Measurements from ENCODE around the gene CDK8. TPM values are rescaled to one million over a fixed set of nuclear protein-coding genes. Genes with fewer than 3 reads are reported as not detected.

Gene CDK8
- polyA plus RNA-seq, 2 of the 4 experiments (the other 2 are of a cell fraction) = 9.9 to 20.9 TPM

DNA sequence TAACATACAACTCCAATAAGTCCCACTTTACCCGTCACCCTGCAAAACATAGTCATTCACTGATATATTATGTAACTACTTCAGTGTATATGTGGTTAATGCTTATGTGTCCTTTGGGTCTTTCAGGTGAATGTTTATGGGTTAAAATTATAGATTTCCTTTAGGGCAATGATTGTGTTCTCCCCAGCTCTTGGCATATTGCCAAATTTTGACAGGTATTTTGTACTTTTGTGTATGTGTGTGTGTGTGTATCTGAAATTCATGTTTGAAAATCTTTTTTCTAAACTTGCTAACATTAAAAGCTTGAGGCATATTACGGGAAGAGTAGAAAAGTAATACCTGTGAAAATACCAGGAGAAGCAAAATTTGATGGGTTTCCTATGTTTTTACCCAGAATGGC, 8.2 kb downstream of the CDK8 start (continued):
- TF ChIP-seq, protein P1, sequence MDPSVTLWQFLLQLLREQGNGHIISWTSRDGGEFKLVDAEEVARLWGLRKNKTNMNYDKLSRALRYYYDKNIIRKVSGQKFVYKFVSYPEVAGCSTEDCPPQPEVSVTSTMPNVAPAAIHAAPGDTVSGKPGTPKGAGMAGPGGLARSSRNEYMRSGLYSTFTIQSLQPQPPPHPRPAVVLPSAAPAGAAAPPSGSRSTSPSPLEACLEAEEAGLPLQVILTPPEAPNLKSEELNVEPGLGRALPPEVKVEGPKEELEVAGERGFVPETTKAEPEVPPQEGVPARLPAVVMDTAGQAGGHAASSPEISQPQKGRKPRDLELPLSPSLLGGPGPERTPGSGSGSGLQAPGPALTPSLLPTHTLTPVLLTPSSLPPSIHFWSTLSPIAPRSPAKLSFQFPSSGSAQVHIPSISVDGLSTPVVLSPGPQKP (IDR thresholded peaks at IDR 0.05; ENCODE audit: low read depth, low read length) = no peak
- no peak for TF ChIP-seq ZC3H11A (IDR thresholded peaks at IDR 0.05)
- TF ChIP-seq HDAC2 (IDR thresholded peaks at IDR 0.05) = no peak
- no peak for TF ChIP-seq EP300 (IDR thresholded peaks at IDR 0.05)
- TF ChIP-seq HOXB13 (CRISPR knock-in tag; IDR thresholded peaks at IDR 0.05; ENCODE audit: low read depth) = no peak
- no peak for TF ChIP-seq CHD2 (IDR thresholded peaks at IDR 0.05; ENCODE audit: low read length, partially characterized antibody)

GRCh38 chr13:26266311-26266710, 12.4 kb downstream of the CDK8 start:
- DNase-seq (ENCODE audit: low read depth in 1 of 2, low spot score in 1 of 2) (no peak), FAIRE-seq (no peak), ATAC-seq (no peak)
- POLR2A ChIA-PET = no interaction called here
- WGBS (ENCODE audit: missing lambda C conversion rate) = 68% methylated on average over 3 of the region's 3 CpGs
- TF ChIP-seq FOSB (CRISPR knock-in tag; IDR thresholded peaks at IDR 0.05) (no peak), JUNB (IDR thresholded peaks at IDR 0.05) (no peak), KDM1A (IDR thresholded peaks at IDR 0.05; ENCODE audit: low read depth) (no peak), POLR2A (IDR thresholded peaks at IDR 0.05; ENCODE audit: low read length) (no peak), USF2 (IDR thresholded peaks at IDR 0.05) (no peak), MAZ (IDR thresholded peaks at IDR 0.05; ENCODE audit: borderline replicate concordance, low read depth, low read length) (no peak), ZC3H11A (IDR thresholded peaks at IDR 0.05) (no peak), ZFP36 (IDR thresholded peaks at IDR 0.05; ENCODE audit: borderline replicate concordance, partially characterized antibody) (no peak), CEBPB (IDR thresholded peaks at IDR 0.05) (no peak), CBX2 (IDR thresholded peaks at IDR 0.05; ENCODE audit: borderline replicate concordance, low read depth) (no peak), HOXA7 (CRISPR knock-in tag; IDR thresholded peaks at IDR 0.05) (no peak)
- TF ChIP-seq, protein P2, sequence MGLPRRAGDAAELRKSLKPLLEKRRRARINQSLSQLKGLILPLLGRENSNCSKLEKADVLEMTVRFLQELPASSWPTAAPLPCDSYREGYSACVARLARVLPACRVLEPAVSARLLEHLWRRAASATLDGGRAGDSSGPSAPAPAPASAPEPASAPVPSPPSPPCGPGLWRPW (IDR thresholded peaks at IDR 0.05) = no peak
- no peak overlapping the region for H3K27ac ChIP-seq
- no peak overlapping the region for H3K4me2 ChIP-seq
- no peaks in the 10 kb centered on the region for H3K9me3 ChIP-seq
- no peak overlapping the region for H3K4me3 ChIP-seq
- CTCF ChIA-PET = no interaction called here
- H3K4me1 ChIP-seq = no peaks in the 10 kb centered on the region

DNA sequence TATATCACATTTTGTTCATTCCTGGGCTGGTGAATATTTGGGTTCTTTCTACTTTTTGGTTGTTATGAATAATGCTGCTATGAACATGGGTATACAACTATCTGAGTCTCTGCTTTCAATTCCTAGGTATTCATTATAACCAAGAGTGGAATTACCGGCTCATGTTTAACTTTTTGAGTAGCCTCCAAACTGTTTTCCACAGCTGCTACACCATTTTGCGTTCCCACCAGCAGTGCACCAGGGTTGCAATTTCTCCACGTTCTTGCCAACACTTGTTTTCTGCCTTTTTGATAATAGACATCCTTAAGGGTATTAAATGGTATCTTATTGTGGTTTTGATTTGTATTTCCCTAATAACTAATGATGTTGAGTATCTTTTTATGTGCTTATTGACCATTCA, 16.8 kb downstream of the CDK8 start:
- Histone ChIP-seq H3K4me3 (no peak overlapping the region), H3K9me3 (no peaks in the 10 kb centered on the region), H3K4me2 (no peak overlapping the region), H3K27ac (no peak overlapping the region), H3K4me1 (no peaks in the 10 kb centered on the region)
- ChIA-PET CTCF (no interaction called here), POLR2A (no interaction called here)
- TF ChIP-seq E2F6 (IDR thresholded peaks at IDR 0.05; ENCODE audit: borderline replicate concordance, low read depth) = no peak
- TF ChIP-seq ZSCAN20 (CRISPR knock-in tag; IDR thresholded peaks at IDR 0.05) = no peak
- no peak for TF ChIP-seq RNF2 (IDR thresholded peaks at IDR 0.05; ENCODE audit: borderline replicate concordance, low read depth)
- no peak for TF ChIP-seq CHD4 (IDR thresholded peaks at IDR 0.05; ENCODE audit: borderline replicate concordance)
- TF ChIP-seq RARB (CRISPR knock-in tag; IDR thresholded peaks at IDR 0.05) = no peak
- TF ChIP-seq FOSL2 (IDR thresholded peaks at IDR 0.05) = no peak
- TF ChIP-seq FOSL2 (CRISPR knock-in tag; IDR thresholded peaks at IDR 0.05) = no peak
- no peak for TF ChIP-seq SREBF2 (IDR thresholded peaks at IDR 0.05)
- 94% methylated on average over 3 of the region's 3 CpGs for WGBS (ENCODE audit: missing lambda C conversion rate)
- FAIRE-seq (no peak), DNase-seq (ENCODE audit: low read depth in 1 of 2, low spot score in 1 of 2) (no peak), ATAC-seq (no peak)
